GM12873 (cell line): ENCODE results near the gene SSX2IP.

Experiments used
- CTCF ChIP-seq: IDR thresholded peaks from 2 replicates; pipeline ENCODE4 v1.5.1; 2012; ENCODE audit warnings: low read depth, mild to moderate bottlenecking, moderate library complexity, low read length, control low read depth; ENCODE audit not compliant: insufficient read depth; ENCODE audit errors: missing control alignments

Gene SSX2IP

GRCh38 chr1:84704872-84705417, 14.7 kb upstream of the SSX2IP start:
- TF ChIP-seq CTCF, result no peak

- TF ChIP-seq CTCF, result no peak
These were observed 13.2 kb upstream of the SSX2IP start for GRCh38 chr1:84703431-84703830.

- no peak for TF ChIP-seq CTCF
These were observed 11.9 kb upstream of the SSX2IP start for GRCh38 chr1:84702143-84702542.

GRCh38 chr1:84701376-84701775, 11.1 kb upstream of the SSX2IP start:
- TF ChIP-seq CTCF, result no peak

- no peak for TF ChIP-seq CTCF
These were observed 9.8 kb upstream of the SSX2IP start for GRCh38 chr1:84700070-84700469.

- TF ChIP-seq CTCF, result no peak
These were observed 8.2 kb upstream of the SSX2IP start for GRCh38 chr1:84698151-84699110.

- no peak for TF ChIP-seq CTCF
These were observed 3.5 kb upstream of the SSX2IP start for GRCh38 chr1:84693785-84694184.
